Measurements from ENCODE around the gene PARD3B. TPM values are rescaled to one million over a fixed set of nuclear protein-coding genes. Genes with fewer than 3 reads are reported as not detected.

The PARD3B gene
- total RNA-seq, 1 donor from 2014 or later = 10.3 TPM

DNA sequence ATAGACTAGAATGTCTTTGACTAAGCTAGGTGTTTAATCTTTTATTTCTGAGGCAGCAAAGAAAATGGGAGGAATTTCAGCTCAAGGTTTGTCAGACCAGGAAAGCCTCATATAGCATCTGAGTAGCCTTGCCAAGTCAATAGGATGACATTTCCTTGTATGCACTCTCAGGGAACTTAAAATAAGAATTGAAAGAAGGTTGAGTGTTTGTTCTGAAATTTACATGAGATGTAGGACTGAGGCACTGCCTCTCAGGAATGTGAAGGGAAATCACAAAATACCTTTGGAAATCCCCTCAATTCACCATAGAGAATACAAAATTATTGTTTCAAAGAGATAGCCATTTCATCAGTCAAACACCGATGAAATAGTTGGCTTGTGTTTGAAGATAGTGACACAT is 745.0 kb downstream of the PARD3B start:
- DNase-seq (ENCODE audit: extremely low read depth, low read depth, low spot score) = no peak

DNA sequence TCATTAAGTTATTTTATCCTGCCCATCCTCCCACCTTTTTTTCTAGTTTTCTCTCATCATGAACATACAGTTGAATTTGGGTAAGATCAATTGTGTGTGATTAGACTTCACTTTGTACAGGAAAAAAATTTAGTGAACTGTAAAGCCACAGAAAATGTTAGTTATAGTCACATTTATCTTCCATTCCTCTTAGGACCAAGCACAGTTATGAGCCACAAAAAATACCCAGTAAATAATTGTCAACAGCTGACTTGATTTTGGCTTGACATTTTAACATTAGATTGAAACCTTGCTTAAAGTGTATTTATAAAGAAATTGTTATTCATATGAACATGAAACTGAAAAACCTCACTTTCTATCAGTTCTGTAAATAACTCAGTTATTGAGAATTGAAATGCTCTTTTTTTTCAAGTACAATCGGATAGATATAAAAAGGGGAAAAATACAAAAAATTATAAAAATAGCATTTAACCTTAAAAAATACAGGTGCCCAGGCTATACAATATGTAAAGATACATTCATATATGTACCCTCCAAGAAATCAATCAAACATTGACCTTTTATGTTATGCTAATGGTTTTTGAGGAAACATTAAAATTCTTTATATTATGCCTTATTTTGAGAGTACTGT is 747.5 kb downstream of the PARD3B start:
- no peak for DNase-seq (ENCODE audit: extremely low read depth, low read depth, low spot score)

DNA sequence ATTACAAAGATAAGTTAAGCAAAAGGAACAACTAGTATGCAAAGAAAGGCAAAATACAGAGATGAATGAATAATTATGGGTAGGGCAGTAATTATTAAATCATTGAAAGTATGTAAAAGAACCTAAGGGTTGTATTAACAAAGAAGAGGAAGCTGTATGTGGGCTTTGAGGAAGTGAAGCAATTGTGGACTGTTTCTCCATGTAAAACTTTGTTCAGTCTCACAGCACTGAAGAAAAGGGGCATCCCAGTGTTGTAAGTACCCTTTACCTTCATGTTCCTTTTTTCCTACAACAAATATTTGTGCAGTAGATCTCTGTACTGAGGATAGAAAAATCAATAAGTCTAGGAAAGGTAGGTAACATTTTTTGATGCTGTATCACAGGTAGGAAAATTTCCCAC is 748.3 kb downstream of the PARD3B start:
- DNase-seq (ENCODE audit: extremely low read depth, low read depth, low spot score) = no peak

DNA sequence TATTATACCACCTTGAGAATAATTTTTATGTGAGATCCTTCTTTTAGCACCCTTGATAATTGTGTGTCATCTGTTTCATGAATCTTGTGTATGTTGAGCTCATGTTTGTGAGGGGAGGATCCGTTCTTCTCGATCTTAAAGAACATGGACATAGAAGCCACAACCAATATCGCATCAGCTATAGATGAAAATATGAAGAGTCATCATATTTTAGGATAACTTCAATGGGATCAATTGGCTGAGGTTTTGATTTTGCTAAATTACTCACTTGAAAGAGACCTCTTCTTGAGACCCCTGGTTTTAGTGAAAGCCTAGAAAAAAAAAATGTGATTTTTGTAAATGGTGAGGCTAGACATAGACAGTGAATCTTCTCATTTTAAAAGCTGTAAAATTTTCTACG is 751.7 kb downstream of the PARD3B start:
- DNase-seq (ENCODE audit: extremely low read depth, low read depth, low spot score) = no peak

DNA sequence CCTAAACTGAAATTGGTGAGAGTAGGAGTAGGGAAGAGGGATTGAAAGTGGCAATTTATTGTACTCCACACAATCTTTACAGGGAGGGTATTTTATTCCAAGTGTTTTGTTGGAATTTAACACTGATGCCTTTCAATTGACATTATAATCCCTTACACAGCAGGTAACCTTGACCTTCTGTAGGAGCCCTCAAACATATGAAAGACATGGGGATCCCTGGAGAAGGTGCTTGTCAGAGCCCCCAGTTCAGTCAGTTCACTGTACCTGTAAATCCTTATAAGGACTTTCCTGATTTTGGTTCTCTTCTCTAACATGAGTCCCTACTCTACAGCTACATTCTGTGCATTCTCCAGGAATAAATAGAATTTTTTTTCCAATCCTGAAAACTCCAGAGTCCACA is 752.1 kb downstream of the PARD3B start:
- DNase-seq (ENCODE audit: extremely low read depth, low read depth, low spot score) = no peak

DNA sequence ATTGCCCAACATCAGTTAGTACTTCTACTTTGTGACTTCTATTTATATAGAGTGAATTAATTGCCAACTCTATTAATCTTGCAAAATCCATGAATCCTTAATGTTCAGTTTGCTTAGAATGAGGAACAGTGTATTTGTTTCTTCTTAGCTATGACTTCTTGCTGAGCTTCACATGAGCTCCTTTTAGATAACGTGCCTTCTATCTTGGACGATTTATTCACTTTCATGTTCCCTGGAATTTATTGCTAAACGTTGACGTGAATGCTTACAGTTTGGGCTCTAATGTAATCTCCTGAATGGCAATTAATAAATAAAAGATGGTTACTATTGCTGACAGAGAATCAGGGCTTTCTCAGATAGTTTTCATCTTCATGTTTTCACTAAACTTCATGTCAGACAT is 752.6 kb downstream of the PARD3B start:
- DNase-seq (ENCODE audit: extremely low read depth, low read depth, low spot score) = no peak

DNA sequence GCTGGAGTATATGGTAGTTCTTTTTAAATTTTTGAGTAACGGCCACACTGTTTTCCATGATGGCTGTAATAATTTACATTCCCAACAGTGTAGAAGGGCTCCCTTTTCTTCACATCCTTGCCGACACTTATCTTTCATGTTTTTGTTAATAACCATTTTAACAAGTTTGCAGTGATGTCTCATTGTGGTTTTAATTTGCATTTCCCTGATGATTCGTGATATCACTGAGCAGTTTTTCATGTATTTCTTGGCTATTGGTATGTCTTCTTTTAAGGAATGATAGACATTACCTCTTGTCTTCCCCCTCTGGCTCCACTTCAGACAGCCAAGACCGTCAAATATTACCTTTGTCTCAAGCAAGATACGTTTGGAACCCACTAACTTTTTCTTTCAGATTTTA is 765.9 kb downstream of the PARD3B start:
- DNase-seq (ENCODE audit: extremely low read depth, low read depth, low spot score) = no peak

DNA sequence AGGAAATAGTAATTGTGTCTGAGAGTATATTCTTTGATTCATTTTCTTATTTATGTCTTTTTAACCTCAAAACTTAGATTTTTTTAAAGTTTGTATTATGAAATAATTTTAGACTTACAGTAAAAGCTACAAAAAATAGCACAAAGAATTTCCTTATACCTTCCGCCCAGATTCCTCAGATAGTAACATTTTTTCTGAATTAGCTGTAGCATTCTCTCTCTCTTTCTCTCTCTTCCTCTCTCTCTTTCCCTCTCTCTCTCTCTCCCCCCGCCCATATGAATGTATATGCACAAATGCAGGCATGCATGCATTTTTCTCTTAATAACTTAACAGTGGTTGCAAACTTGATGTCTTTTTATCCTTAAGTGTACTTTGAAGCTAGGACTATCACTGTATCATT is 776.0 kb downstream of the PARD3B start:
- no peak for DNase-seq (ENCODE audit: extremely low read depth, low read depth, low spot score)

DNA sequence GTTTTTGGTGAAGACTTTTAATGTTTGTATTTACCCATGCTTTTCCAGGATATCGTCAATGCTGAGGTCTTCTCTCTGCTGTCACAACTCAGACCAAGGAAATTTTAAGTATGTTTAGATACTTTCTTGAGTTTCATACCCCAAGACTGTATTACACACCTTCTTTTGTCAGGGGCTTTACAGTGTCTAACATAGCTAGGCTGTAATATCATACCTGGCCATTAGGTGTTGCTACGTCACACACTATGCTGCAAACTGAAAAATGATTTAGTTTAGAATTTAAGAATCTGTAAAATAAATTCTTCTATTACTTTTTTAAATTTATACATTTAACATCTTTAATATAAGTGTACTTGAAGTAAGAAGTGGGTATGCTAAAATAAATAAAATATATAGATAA is 778.7 kb downstream of the PARD3B start:
- DNase-seq (ENCODE audit: extremely low read depth, low read depth, low spot score) = no peak

DNA sequence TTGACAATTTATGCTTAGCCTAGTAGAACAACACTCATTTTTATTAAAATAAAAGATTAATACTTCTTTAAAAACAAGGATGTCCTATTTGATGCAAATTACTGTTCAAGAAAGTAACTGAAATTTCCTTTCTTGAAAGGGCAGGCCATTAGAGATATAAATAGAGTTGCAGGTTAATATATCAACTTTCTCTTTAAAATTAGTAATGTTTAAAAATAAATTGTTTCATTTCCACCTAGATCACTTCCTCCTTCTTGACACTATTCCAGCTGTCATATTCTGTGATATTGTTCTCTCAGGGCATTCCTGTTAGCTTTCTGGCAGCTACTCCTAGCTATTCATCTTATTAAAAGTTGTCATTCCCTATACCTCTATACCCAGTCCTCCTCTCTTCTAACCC is 779.1 kb downstream of the PARD3B start:
- no peak for DNase-seq (ENCODE audit: extremely low read depth, low read depth, low spot score)

DNA sequence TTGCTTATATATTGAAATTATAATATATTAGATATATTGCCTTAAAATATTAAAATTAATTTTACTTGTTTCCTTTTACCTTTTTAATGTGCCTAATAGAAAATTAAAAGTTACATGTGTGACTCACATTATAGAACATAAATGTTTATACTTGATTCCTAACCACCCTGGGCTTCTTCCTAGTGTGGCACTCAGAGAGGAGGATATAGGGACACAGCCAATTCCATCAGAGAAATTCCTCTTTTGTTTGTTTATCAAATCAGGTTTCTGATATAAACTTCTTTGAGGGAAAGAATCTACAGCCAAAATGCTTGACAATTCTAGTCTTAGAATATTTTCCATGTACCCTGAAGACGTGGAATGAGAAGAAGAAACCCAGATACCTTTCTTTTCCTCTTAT is 788.1 kb downstream of the PARD3B start:
- no peak for DNase-seq (ENCODE audit: extremely low read depth, low read depth, low spot score)

DNA sequence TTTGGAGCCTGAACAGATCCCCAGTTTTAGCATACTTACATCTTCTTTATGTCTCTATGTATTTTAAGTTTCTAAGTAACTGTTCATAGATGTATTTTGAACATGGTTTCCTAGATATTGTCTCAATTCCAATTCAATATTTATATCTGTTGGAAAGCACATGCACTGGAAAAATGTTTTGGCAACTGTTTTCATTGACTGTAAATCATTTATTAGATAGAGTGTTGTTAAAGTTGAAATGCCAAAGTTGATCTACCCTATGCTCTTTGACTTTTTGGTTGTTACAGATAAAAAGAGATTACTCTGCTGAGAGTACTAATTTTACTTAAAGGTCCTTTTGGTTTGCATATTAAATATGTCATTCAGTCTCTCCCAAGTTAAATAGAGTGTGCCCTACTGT is 792.0 kb downstream of the PARD3B start:
- no peak for DNase-seq (ENCODE audit: extremely low read depth, low read depth, low spot score)

DNA sequence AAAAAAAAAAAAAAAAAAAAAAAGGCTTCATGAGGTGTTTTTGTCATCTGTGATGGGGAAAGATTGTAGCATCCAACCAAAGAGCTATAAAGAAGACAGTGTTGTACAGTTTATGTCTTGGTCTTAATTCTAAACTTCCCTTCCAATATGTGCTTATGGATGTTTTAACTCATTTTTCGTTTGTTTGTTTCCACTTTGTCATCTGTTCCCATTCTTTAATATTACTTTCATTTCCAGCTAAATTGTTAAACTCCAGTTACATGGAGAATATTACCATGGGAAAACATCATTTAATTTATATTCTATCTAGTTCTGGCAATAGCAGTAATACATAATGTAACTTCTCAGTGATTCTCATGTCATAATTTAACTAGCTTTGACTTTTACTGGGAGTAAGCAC is 792.9 kb downstream of the PARD3B start:
- no peak for DNase-seq (ENCODE audit: extremely low read depth, low read depth, low spot score)

DNA sequence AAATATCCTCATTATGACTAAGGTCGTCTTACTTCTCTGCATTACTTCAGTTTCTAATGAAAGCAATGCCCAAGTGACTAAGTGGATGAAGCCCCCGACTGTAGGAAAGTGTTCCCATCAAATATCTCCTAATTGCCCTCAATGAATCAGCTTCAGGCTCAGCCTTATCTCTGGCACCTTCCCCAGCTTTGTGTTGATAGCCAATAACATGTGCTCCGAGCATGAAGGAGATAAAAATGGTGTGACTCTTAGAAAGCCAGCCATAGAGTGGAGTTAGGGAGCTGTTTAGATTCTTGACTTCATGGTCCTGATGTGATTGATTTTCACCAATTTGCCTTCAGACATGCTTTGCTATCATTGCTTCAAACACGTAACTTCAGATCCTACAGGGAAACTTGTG is 797.8 kb downstream of the PARD3B start:
- no peak for DNase-seq (ENCODE audit: extremely low read depth, low read depth, low spot score)

DNA sequence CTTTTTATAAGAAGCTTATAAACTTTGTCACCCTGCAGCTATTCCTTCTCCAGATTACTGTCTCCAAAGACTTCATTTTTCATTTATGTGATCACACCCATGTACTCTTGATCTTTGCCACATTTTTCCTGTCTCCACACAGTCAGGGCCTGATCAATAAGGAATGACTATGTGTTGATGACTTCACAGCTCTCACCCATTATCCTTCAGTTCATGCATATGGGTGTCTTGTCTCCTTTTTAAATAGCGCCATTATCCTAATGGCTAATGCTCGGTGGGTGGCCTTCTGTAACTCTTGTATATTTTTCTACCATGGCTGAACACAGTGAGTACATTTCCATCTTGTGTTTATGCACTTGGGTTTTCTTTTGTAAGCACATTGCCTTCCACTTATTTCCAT is 801.4 kb downstream of the PARD3B start:
- no peak for DNase-seq (ENCODE audit: extremely low read depth, low read depth, low spot score)

DNA sequence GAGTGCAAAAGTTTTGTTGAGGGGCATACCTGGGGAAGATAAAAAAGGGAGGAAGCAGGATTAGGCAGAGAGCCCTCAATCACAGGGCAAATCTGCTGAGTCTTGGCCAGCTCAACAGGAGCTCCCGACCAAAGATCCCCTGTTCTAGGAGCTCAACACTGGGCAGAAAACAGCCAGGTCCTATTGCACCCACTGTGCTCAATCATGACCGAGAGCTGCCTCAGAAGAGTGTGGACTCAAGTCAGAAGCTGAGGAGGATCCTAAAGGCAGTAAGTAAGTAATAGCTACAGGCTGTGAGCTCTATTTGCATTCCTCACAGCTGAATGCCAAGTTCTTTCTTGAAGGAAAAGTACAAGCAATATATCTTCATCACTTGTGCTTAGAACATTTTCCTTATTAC is 802.6 kb downstream of the PARD3B start:
- DNase-seq (ENCODE audit: extremely low read depth, low read depth, low spot score) = no peak

DNA sequence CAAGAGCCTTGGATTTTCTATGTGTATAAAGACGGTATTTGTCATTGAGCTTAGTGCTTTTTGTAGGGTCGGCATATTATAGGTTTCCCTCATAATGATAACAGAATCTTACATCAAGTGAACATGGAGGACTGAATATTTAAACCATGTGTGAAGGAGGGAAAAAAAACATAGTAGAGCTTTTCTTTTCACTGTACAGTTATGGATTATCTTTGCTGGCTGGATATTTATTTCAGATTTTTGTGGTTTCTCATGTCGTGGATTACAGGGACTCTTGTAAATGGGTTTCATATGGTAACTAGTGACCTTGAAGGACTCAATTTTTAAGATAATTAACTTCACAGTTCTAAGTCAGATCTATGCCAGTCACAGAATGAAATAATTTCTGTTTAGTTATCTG is 806.8 kb downstream of the PARD3B start:
- no peak for DNase-seq (ENCODE audit: extremely low read depth, low read depth, low spot score)

DNA sequence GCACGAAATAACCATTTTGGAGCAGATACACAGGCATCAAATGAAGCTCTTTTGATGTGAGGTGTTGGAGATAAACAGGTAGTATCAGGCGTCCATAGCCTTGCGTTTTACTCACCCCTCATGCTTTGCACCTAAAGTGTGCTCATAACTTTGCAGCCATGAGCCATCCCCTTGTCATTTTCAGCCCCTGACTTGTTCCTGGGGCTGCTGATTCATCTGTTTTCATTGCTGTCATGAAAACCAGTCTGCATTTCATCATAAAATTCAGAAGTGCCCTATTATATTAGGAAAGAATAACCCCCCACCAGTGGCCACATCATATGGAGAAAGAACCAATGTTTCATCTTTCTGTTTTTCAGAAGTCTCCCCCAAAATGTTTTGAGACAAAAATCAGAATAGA is 807.3 kb downstream of the PARD3B start:
- DNase-seq (ENCODE audit: extremely low read depth, low read depth, low spot score) = no peak

DNA sequence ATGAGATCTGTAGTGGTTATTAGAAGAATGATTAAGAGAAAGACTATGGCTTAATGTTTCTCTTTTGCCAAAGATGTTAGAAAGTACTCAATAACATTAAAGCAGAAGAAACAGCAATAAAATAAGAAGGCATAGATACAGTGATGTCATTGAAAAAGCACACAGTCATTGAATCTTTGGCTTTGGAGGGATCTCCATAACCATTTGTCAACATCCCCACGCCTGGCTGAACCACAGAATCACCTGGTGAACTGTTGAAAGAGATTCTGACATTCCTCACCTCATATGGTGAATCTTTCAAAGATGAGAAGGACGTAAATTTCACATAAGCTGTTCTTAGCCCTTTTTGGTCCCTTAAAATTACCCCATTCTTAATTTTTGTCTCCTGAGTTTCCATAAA is 812.5 kb downstream of the PARD3B start:
- DNase-seq (ENCODE audit: extremely low read depth, low read depth, low spot score) = no peak

DNA sequence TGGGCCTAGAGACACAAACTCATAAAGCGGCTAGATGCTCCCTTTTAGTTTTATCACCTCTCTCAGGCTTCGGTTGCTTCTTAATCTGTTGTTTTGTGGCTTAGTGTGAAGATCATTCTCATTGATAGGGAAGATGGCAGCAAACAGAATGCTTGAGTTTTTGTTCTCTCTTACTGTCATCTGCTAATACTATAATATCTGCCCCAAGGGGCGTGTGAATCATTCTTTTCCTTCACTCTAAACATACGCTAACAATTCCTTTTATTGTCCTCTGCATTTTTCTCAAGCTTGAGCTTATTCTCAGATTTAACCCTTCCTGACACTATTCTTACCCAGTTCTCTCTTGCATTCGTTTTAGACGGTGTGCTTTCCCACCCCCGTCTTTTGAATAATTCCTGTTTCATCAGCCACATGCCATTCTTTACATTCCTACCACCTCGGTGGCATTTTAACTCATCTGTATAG is 813.1 kb downstream of the PARD3B start:
- DNase-seq (ENCODE audit: extremely low read depth, low read depth, low spot score) = no peak

DNA sequence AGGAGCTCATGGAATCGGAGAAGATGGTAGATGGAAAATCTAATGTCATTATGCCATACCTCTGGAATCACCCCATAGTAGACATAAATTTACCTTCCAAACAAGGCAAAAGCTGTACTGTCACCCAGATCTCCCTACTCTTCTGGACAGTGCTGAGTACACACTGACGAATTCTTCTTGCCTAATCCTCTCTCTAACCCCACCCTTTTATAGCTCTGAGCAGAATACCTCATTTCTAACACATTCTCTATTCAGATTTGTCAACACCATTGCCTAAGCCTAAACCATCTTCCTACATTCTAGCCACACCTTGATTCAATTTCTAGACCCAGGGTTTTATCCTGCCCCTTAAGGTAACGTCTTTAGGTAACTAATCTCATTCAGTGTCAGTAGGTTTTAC is 816.0 kb downstream of the PARD3B start:
- DNase-seq (ENCODE audit: extremely low read depth, low read depth, low spot score) = no peak

DNA sequence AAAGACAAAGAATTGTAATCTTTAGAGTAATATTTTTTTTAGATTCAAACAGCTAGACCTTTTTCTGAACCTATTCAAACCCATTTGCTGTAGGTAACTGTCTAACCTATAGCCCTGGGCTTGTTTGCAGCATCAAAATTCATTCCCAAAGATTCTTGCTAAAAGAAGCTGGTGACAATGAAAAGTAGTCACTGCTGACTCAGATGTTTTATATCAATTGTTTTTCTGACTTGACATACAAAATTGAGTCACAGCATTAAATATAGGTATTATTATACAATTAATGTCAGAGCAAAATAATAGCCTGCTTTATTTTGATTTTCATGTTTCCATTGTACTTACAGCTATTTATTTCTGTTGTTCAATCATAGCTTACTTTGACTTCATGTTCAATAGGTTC is 816.7 kb downstream of the PARD3B start:
- no peak for DNase-seq (ENCODE audit: extremely low read depth, low read depth, low spot score)

DNA sequence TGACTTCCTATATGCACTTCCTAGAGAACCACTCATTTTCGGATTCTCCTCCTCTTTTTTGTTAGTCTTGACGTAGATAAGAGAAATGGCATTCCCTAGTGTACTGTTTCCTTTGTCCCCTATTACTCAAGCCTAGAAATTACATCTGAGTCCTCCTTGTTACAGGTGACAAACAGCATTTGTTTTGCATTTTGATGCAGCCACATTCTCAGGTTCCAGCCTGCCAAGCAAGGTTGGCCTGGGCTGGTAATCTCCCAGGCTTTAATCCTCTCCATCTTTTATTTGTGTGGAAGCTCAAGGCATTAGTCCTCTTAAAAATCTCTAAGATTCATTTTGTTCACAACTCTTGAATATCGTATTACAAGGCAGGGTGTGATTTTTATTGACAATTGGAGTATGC is 819.0 kb downstream of the PARD3B start:
- DNase-seq (ENCODE audit: extremely low read depth, low read depth, low spot score) = no peak

Data from glomerular endothelial cell (primary cell).